Cardiac septum (tissue), 1 donor: Measurements from ENCODE around the gene KCNJ16. TPM values are rescaled to one million over a fixed set of nuclear protein-coding genes. Genes with fewer than 3 reads are reported as not detected.

Experiments
- DNase-seq: peaks from one replicate; pipeline ENCODE4 v3.0.0-alpha.2; 2020; ENCODE audit warnings: low spot score
- intact Hi-C: fragments of 100-400 bp; cut with DNase I; formaldehyde crosslinking; loops from one replicate; pipeline ENCODE4 v1.14.0; 2022
- total RNA-seq: library from RNA; stranded (reverse); fragmentation: NEBNext Ultra II Directional; extraction: Animal tissue kit (Norgen Biotek cat#: 25700); gene quantifications from one replicate; pipeline ENCODE4 v1.2.1, GENCODE V29; 2021
- donor health status: DM: no; HTN: no; CAD: no.

Gene KCNJ16
- total RNA-seq, 1 donor from 2014 or later: not detected

DNA sequence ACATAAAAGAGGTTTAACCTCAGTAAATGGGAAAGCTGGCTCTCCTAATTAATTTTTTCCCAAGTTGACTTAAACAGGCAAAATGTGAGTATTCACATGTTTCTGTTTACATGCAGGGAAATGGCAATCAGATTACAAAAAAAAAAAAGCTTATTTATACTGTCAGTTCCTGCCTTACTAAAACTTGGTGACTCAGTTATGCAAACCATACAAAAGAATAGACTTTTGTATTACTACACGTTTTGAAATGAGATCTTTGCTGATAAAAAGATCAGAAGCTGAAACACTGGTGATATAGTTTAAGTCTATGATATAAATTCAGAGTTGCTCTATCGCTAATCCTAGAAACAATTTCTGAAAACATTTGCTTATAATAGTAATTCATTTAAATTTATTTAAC is 85.0 kb downstream of the KCNJ16 start:
- no peak for DNase-seq
- intact Hi-C loops: no loop called here

DNA sequence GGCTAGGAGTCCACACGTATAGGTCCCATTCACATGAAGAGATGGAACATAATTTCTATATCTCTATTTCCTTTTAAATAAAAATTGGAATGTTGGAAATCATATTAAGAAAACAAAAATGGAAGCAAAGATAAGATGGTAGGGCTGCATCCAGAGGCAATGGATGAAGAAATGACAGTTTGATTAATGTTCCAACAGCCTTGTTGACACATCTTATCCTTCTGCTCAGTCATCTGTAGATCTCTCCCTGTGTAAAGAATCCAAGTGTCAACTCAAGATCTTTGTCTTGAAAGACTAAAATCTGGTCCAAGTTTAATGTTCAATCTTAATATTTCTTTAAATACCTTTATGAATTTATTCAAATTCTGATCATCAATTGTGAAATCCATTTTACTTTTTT is 86.5 kb downstream of the KCNJ16 start:
- no peak for DNase-seq
- intact Hi-C loops: no loop called here

- intact Hi-C loops: loop anchor here (5.0 kb wide), 1 partner anchor 142 kb away; no protein-coding TSS in a partner anchor
- DNase-seq: no peak
These were observed 90.4 kb downstream of the KCNJ16 start for GRCh38 chr17:70165383-70165782.

- intact Hi-C loops: loop anchor here (5.0 kb wide), 1 partner anchor 141 kb away; no protein-coding TSS in a partner anchor
- no peak for DNase-seq
These were observed 91.6 kb downstream of the KCNJ16 start for GRCh38 chr17:70166615-70167014.

- intact Hi-C loops: loop anchor here (2.0 to 5.0 kb wide), 3 partner anchors 139 to 560 kb away; no protein-coding TSS in a partner anchor
These were observed 93.3 kb downstream of the KCNJ16 start for GRCh38 chr17:70168044-70168976.

DNA sequence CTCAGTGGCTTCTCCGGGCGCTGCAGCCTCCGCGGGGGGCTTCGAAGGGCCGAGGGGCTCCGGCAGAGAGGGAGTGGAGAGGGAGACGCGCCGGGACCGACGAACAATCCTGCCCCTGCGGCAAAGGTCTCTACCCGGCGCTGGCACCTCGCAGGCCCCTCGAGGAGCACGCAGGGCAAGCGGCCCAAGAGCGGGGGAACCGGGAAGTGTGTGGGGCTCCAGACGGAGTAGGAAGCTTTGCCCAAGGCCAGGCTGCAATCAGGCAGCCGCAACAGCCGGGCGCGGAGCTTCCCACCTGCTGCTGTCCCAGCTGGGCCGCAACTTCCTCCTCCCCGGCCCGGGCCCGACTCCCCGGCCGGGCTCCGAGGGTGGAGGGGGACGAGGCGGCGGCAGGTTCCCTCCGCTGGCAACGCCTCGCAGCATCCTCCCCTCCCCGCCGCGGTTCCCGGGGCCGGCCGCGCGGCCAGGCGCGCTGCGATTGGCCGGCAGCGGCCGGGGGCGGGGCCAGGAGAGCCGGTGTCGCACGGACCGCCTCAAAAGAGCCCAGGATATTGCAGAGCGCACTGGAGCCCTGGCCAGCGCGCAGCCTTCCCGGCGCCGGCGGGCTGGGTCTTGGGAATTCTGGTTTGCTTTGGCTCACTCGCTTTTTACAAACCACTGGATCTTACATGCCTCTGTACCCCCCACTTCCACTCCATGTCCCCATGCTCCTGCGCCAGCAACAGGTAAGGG is 94.1 kb downstream of the KCNJ16 start, which contains the start of gene KCNJ2:
Gene KCNJ2 (plus strand): TSS at position 556 of the 732 bp plus-strand sequence. CDS start 5,508 bp downstream, outside the sequence.
- intact Hi-C loops: loop anchor here (2.0 to 5.0 kb wide), 3 partner anchors 138 to 560 kb away; no protein-coding TSS in a partner anchor
- DNase-seq: peak; percentile 96

More at GRCh38 chr17:70168044-70168976, 93.3 kb downstream of the KCNJ16 start:
- peak; percentile 89 for DNase-seq

- DNase-seq: peak; percentile 75
- intact Hi-C loops: loop anchor here (2.0 to 5.0 kb wide), 4 partner anchors 137 to 561 kb away; no protein-coding TSS in a partner anchor
These were observed 94.9 kb downstream of the KCNJ16 start for GRCh38 chr17:70169709-70170597.

DNA sequence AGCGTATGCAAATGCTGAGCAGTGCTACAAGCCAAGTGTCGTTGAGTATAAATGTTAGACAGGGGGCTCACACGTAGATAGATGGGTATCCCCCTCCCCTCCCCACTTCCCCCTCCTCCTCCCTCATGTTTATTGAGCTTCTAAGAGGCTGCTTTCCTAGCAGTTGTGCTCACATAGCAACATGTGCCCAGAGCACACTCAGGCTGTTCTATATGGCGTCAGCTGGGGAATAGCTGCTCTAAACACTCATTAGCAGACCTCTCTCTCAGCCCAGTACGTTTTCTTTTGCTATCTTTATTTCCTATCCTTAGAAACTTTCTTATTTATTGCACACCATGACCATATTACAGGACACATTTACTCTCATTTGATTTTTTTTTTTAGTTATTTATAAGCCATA is 96.1 kb downstream of the KCNJ16 start:
- DNase-seq: no peak
- intact Hi-C loops: loop anchor here (5.0 kb wide), 1 partner anchor 381 kb away; no protein-coding TSS in a partner anchor

DNA sequence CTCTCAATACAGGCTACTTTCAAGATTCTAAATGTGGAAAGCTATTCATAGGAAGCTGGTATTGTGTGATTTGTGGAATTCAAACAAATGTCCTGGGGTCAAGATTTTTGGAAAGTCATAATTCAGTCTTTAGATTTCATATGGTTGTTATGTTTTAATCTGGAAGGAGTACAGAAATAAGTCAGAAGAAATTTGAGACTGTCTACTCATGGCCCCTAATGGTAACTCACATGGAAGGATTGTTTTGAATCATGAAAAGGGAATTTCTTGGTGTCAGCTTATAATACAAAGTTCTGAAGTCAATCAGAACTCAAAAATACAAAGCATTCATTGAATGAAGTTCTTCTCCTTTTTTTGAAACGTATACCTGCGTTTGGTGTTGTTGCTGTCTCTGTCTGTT is 97.4 kb downstream of the KCNJ16 start:
- intact Hi-C loops: loop anchor here (2.0 to 5.0 kb wide), 2 partner anchors 352 to 380 kb away; no protein-coding TSS in a partner anchor
- DNase-seq: no peak

DNA sequence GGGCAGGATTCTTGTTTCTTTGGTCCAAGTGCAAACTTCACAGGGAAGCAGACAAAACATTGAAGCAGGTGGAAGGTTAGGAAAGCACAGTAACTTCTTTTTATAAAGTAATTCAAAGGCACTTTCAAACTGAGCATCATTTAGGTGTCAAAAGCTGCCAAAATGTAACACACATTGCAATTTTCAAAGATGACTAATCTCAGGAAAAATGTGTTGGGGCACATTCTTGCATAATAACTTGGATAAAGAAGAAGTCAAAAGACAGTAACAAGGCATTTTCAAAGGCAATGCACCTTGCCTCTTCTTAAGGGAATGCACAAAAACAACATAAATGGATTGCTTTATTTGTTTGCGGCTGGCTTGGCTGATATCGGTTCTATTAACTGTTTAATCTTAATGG is 97.9 kb downstream of the KCNJ16 start:
- intact Hi-C loops: loop anchor here (2.0 to 5.0 kb wide), 2 partner anchors 352 to 379 kb away; no protein-coding TSS in a partner anchor
- no peak for DNase-seq

DNA sequence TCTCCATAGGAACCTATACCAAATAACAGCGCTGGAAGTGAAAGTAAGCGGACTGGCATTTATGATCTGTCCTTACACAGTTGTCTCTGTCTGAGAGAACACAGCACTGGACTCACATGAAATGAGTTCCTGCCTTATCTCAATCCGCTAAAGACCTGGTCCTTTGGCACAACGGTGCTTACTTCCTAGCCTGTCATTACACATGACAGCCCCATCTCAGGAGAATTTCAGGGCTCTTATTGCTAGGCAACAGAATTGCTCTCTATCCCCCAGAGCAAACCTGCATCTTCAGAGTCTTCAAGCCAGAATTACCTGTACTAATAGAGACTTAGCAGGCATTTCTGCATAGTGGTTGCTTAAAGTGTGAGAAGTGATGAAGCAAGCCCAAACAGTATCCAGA is 98.7 kb downstream of the KCNJ16 start:
- intact Hi-C loops: loop anchor here (2.0 to 5.0 kb wide), 2 partner anchors 351 to 379 kb away; no protein-coding TSS in a partner anchor

DNA sequence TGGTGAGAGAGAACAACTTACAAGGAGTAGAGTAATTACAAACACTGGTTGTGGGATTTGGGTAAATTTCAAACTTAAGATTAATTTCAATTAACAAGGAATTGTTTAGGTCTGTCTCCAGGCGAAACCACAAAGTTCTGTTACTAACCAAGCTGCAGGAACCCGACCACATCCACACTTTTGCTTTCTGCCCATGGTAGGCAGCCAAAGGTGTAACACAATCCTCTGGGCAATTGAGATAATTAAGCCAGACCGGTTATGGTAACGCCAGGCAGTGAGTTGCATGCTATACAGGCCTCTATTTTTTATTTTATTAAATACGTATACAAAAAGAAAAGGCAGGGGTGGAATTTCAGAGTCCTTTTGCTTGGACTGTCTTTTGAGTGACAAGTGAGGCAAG is 106.4 kb downstream of the KCNJ16 start:
- intact Hi-C loops: no loop called here
- no peak for DNase-seq

More for the DNA sequence above, 98.7 kb downstream of the KCNJ16 start:
- DNase-seq: no peak

DNA sequence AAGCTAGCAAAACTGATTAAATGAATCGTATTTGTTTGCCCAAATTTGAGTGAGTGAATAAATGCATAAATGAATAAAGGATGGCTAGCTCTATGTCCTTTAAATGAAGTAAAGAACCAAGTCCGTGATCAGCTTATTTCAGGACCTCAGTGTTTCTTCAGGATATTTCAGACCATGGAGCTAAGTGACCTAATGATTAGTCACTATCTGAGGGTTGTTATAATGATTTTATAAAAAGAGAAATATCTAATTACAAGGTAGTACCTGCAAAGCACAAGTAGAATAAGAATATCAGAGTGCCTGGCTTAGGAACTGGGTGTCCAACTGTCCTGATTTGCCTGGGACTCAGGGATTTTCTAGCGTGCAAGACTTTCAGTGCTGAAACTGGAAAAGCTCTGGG is 106.8 kb downstream of the KCNJ16 start:
- intact Hi-C loops: no loop called here
- DNase-seq: no peak

GRCh38 chr17:70183508-70183907 is 108.5 kb downstream of the KCNJ16 start:
- intact Hi-C loops: no loop called here
- DNase-seq: no peak

DNA sequence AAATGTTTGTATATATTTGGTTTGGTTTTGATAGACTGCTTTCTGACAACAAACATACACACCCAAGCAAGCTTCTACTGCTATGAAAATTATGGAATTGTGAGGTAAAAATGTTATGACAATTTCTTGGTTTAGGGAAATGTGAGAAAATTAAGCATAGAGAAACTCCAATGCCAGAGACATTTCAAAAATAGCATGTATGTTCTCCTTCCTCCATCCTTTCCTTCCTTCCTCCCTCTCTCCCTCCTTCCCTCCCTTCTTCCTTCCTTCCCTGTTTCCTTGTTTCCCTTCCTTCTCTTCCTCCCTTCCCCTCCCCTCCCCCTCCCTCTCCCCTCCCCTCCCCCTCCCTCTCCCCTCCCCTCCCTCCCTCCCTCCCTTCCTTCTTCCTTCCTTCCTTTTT is 109.2 kb downstream of the KCNJ16 start:
- intact Hi-C loops: no loop called here
- no peak for DNase-seq

DNA sequence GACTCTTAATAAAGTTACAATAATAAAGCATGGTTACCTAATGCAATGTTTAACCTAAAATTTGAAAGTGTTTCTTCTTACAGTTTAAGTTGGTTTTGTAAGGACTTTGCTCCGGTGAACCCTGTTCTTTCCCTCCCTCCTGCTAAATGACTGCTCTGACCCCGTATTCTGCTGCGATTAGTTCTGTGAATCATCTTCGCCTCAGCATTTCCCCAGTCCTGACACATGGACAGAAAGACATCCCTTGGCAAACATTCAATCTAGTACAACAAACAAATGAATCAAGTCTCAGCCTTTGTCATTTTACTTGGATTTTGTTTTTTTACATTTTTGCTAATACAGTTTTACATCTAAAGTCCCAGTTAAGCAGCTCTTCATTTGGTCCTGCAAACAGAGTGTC is 109.7 kb downstream of the KCNJ16 start:
- no peak for DNase-seq
- intact Hi-C loops: no loop called here
